Endometrial microvascular endothelial cells (primary cell): ENCODE measurements around the gene VPS33A. TPM values are rescaled to one million over a fixed set of nuclear protein-coding genes. Genes with fewer than 3 reads are reported as not detected.
"Not testable (repeated sequence)": the region's sequence is repeated elsewhere in the genome, so short reads cannot be mapped to it uniquely, and the experiment has no call there.

Experiments
- in situ Hi-C: cut with HindIII; loops from 2 replicates; pipeline ENCODE4 v1.10.0; 2017; ENCODE audit warnings: low sequenced_read_pairs, low pct_unique_long_range_greater_than_20kb; ENCODE audit errors: inconsistent ontology term
- total RNA-seq: library from RNA; depleted of rRNA; stranded (reverse); fragments of >200 nt; gene quantifications from one replicate; pipeline ENCODE4 v1.2.3, GENCODE V29; 2015; ENCODE audit errors: inconsistent ontology term

The VPS33A gene
- total RNA-seq, 1 donor from 2014 or later: 23.9 TPM

GRCh38 chr12:122207391-122207790 is 58.9 kb downstream of the VPS33A start:
- in situ Hi-C loops: no loop called here

GRCh38 chr12:122206976-122207375 is 59.3 kb downstream of the VPS33A start:
- in situ Hi-C loops: no loop called here

GRCh38 chr12:122206111-122206881 is 60.0 kb downstream of the VPS33A start:
- in situ Hi-C loops: no loop called here

GRCh38 chr12:122205053-122205925 is 61.0 kb downstream of the VPS33A start:
- in situ Hi-C loops: no loop called here

GRCh38 chr12:122204167-122205052 is 61.9 kb downstream of the VPS33A start:
- in situ Hi-C loops: no loop called here

- in situ Hi-C loops: no loop called here
Observed at GRCh38 chr12:122203301-122204166, 62.8 kb downstream of the VPS33A start, which contains the start of gene B3GNT4. B3GNT4 (plus strand) TSS chr12:122203709; CDS start chr12:122204619, 910 bp downstream.

- in situ Hi-C loops: not testable (repeated sequence)
Observed at GRCh38 chr12:122202811-122203210, 63.5 kb downstream of the VPS33A start.

GRCh38 chr12:122202017-122202416 is 64.3 kb downstream of the VPS33A start:
- in situ Hi-C loops: no loop called here

- in situ Hi-C loops: no loop called here
Observed at GRCh38 chr12:122201381-122201780, 64.9 kb downstream of the VPS33A start.

- in situ Hi-C loops: no loop called here
Observed at GRCh38 chr12:122200541-122201175, 65.6 kb downstream of the VPS33A start.

- in situ Hi-C loops: no loop called here
Observed at GRCh38 chr12:122199484-122200355, 66.6 kb downstream of the VPS33A start.

- in situ Hi-C loops: no loop called here
Observed at GRCh38 chr12:122197612-122197966, 68.7 kb downstream of the VPS33A start.

GRCh38 chr12:122195405-122195804 is 70.9 kb downstream of the VPS33A start:
- in situ Hi-C loops: no loop called here

GRCh38 chr12:122194804-122195203 is 71.5 kb downstream of the VPS33A start:
- in situ Hi-C loops: no loop called here

- in situ Hi-C loops: no loop called here
Observed at GRCh38 chr12:122192441-122192840, 73.9 kb downstream of the VPS33A start.

GRCh38 chr12:122190842-122191668 is 75.2 kb downstream of the VPS33A start:
- in situ Hi-C loops: no loop called here
